Measurements from ENCODE around the gene VIL1.

- TF ChIP-seq CTCF (IDR thresholded peaks at IDR 0.05) = no peak
- no peak for TF ChIP-seq EP300 (IDR thresholded peaks at IDR 0.05)
- no peak for TF ChIP-seq POLR2A (IDR thresholded peaks at IDR 0.05)
These were observed 27.6 kb downstream of the VIL1 start for GRCh38 chr2:218446547-218446946.
